GM12878 (cell line): ENCODE results near the gene BRD2. TPM values are rescaled to one million over a fixed set of nuclear protein-coding genes. Genes with fewer than 3 reads are reported as not detected.

Source experiments
- ATAC-seq: fragments of 200-7000 bp; cut with Tn5 transposase; 3 replicates; pipeline ENCODE4 v1.9.1; 2020; ENCODE audit warnings: mild to moderate bottlenecking, moderate library complexity
- BruUV-seq: library from RNA; stranded (reverse); fragments of 400-500 nt; replicated peaks from 2 replicates; lab custom pipeline; 2021; lab: Mats Ljungman, UMichigan
- CTCF ChIA-PET: fragments of 300-600 bp; sonication (Branson Sonifier 250); formaldehyde crosslinking; extraction: SDS; loops from one replicate; lab custom pipeline; 2021; ENCODE audit warnings: inconsistent platforms; lab: Yijun Ruan, JAX
- POLR2A ChIA-PET: fragments of 350-600 bp; formaldehyde crosslinking; extraction: SDS; loops from one replicate; lab custom pipeline; 2021; ENCODE audit warnings: inconsistent platforms; lab: Charles Lee
- RAD21 ChIA-PET: fragments of 300-600 bp; sonication (Branson Sonifier 250); formaldehyde crosslinking; loops from one replicate; lab custom pipeline; 2023; ENCODE audit warnings: antibody characterized with exemption; ENCODE audit not compliant: unreplicated experiment; lab: Charles Lee
- SMC1A ChIA-PET: fragments of 300-600 bp; sonication (Branson Sonifier 250); formaldehyde crosslinking; loops from one replicate; lab custom pipeline; 2023; ENCODE audit not compliant: unreplicated experiment, uncharacterized antibody; lab: Charles Lee
- DNase-seq: peaks from one replicate; pipeline ENCODE4 v3.0.0-alpha.2; 2011; ENCODE audit warnings: low read depth, low spot score
- FAIRE-seq: peaks from 3 replicates; lab custom pipeline; 2011; peaks lifted over from hg19 to GRCh38; lab: Jason Lieb, UNC
- H2AFZ ChIP-seq: 2 replicates; pipeline ENCODE4 v1.6.0; 2011; ENCODE audit warnings: low read depth, low read length, control low read depth; ENCODE audit not compliant: control insufficient read depth
- H3K27ac ChIP-seq: 2 replicates; pipeline ENCODE4 v1.5.1; 2011; ENCODE audit warnings: control low read depth; ENCODE audit not compliant: control insufficient read depth, insufficient read depth
- H3K27me3 ChIP-seq, 2 experiments: replicated peaks in 1 of 2; 2 replicates each; pipeline versions ENCODE4 v1.6.0 to v1.6.1; 2011; ENCODE audit warnings: low read length in 1 of 2; ENCODE audit not compliant: control insufficient read depth in 2 of 2, insufficient read depth in 2 of 2
- H3K36me3 ChIP-seq, 2 experiments: 2 replicates each; pipeline ENCODE4 v1.5.1; 2011; ENCODE audit warnings: low read length in 1 of 2; ENCODE audit not compliant: control insufficient read depth in 2 of 2, insufficient read depth in 2 of 2
- H3K4me1 ChIP-seq: 2 replicates; pipeline ENCODE4 v1.6.1; 2011; ENCODE audit warnings: mild to moderate bottlenecking, low read length, moderate library complexity, mixed read lengths; ENCODE audit not compliant: control insufficient read depth, insufficient read depth
- H3K4me2 ChIP-seq: 2 replicates; pipeline ENCODE4 v1.6.0; 2011; ENCODE audit warnings: control low read depth; ENCODE audit not compliant: control insufficient read depth, insufficient read depth
- H3K4me3 ChIP-seq: fragments of 200-600 bp; sonication (generic); 2 replicates; pipeline ENCODE4 v1.5.1; 2016
- H3K79me2 ChIP-seq: 2 replicates; pipeline ENCODE4 v1.6.0; 2011; ENCODE audit warnings: low read length; ENCODE audit not compliant: control insufficient read depth, insufficient read depth
- H3K9ac ChIP-seq: 2 replicates; pipeline ENCODE4 v1.8.0; 2011; ENCODE audit warnings: low read length, control low read depth, mixed read lengths; ENCODE audit not compliant: control insufficient read depth, insufficient read depth
- H3K9me3 ChIP-seq: replicated peaks from 3 replicates; pipeline ENCODE4 v1.5.1; 2011; ENCODE audit warnings: mild to moderate bottlenecking, low read length; ENCODE audit not compliant: control insufficient read depth, insufficient read depth
- H4K20me1 ChIP-seq: 2 replicates; pipeline ENCODE4 v1.6.0; 2011; ENCODE audit not compliant: control insufficient read depth, insufficient read depth
- BACH1 ChIP-seq: fragments of 450-650 bp; IDR thresholded peaks from 2 replicates; pipeline ENCODE4 v1.6.1; 2017; ENCODE audit warnings: mild to moderate bottlenecking, borderline replicate concordance
- BMI1 ChIP-seq: fragments of 450-650 bp; IDR thresholded peaks from 2 replicates; pipeline ENCODE4 v1.6.1; 2016; ENCODE audit warnings: mild to moderate bottlenecking, moderate library complexity, borderline replicate concordance
- KAT2A ChIP-seq: conservative IDR thresholded peaks from 2 replicates; pipeline ENCODE4 v1.6.1; 2011; ENCODE audit warnings: low read depth, low read length; ENCODE audit not compliant: control insufficient read depth
- POLR2AphosphoS5 ChIP-seq: IDR thresholded peaks from 2 replicates; pipeline ENCODE4 v1.6.1; 2011; ENCODE audit warnings: mild to moderate bottlenecking, low read length, inconsistent platforms
- RELA ChIP-seq: fragments of 450-650 bp; IDR thresholded peaks from 2 replicates; pipeline ENCODE4 v1.8.0; 2014; ENCODE audit warnings: borderline replicate concordance; ENCODE audit not compliant: partially characterized antibody
- WGBS: methylation state at CpG from one replicate; pipeline ENCODE4 v1.1.6; 2016; ENCODE audit warnings: low lambda C conversion rate; ENCODE audit not compliant: insufficient replicate concordance, insufficient coverage; ENCODE audit errors: missing lambda C conversion rate; 5-methylcytosine and 5-hydroxymethylcytosine counted together
- in situ Hi-C: fragments of 300-500 bp; cut with MboI; formaldehyde crosslinking; loops from 9 replicates; pipeline ENCODE4 v1.14.3; 2018; ENCODE audit warnings: mixed read lengths
- intact Hi-C: fragments of 100-400 bp; cut with micrococcal nuclease; formaldehyde crosslinking; loops from one replicate; pipeline ENCODE4 v1.14.2; 2022; ENCODE audit not compliant: unreplicated experiment
- polyA plus RNA-seq, 11 experiments: library from polyadenylated mRNA; depleted of rRNA in 4 of 11; unstranded in 6 of 11; stranded (reverse) in 5 of 11; fragments of >200 nt; fragmentation: Nextera tagmentation in 4 of 11; fragmentation: Illumina TruSeq in 1 of 11; extraction: Ambion mirVana in 4 of 11; extraction: Trizol in 1 of 11; gene quantifications; 1 replicate in 1 of 11; 2 replicates in 10 of 11; pipeline versions ENCODE4 v1.2.1 to v1.2.3, GENCODE V29; 2011 to 2016; ENCODE audit warnings: inconsistent platforms in 2 of 11, missing spikeins in 2 of 11, low read depth in 1 of 11
- total RNA-seq, 4 experiments: library from RNA; depleted of rRNA in 3 of 4; stranded (reverse); fragments of >200 nt in 3 of 4; fragmentation: Illumina TruSeq in 1 of 4; extraction: Trizol in 1 of 4; gene quantifications; 2 replicates each; pipeline versions ENCODE4 v1.2.1 to v1.2.3, GENCODE V29; 2013 to 2021
- TF ChIP-seq, protein P1 (sequence below): IDR thresholded peaks from 2 replicates; pipeline ENCODE4 v1.6.1; 2011; ENCODE audit warnings: borderline replicate concordance, low read depth, mild to moderate bottlenecking, moderate library complexity, low read length; ENCODE audit not compliant: insufficient read depth, poor library complexity, severe bottlenecking

The BRD2 gene
- total and polyA plus RNA-seq, 10 of the 15 experiments (the other 5 are each of a cell fraction or from before 2014, with no cell fraction given): 32.2 to 239 (median 139) TPM

- ATAC-seq (no peak), DNase-seq (no peak), FAIRE-seq (no peak)
- ChIA-PET SMC1A (interaction anchor here (0.8 to 17.2 kb wide), 8 partner anchors 10 to 82 kb away, joined by 3 to 347 read pairs (median 8); partner anchors contain the start of gene HLA-DMA), CTCF (interaction anchor here (1.0 to 13.8 kb wide), 6 partner anchors 10 to 138 kb away, joined by 3 to 162 read pairs (median 10); partner anchors contain the start of genes HLA-DMA and TAP2), POLR2A (interaction anchor here (0.6 to 16.6 kb wide), 8 partner anchors 8 to 451 kb away, joined by 3 to 486 read pairs (median 3); partner anchors contain the start of genes HLA-DMA and HLA-DMB), RAD21 (interaction anchor here (0.7 to 7.8 kb wide), 5 partner anchors 9 to 42 kb away, joined by 3 to 72 read pairs (median 5); partner anchors contain the start of gene HLA-DMA)
- no peak for TF ChIP-seq KAT2A
- peak; percentile 70; the same call in 1 of the 2 replicates for TF ChIP-seq POLR2AphosphoS5
- TF ChIP-seq BACH1: peak; percentile 10; the same call in 1 of the 2 replicates
- TF ChIP-seq, protein P1, sequence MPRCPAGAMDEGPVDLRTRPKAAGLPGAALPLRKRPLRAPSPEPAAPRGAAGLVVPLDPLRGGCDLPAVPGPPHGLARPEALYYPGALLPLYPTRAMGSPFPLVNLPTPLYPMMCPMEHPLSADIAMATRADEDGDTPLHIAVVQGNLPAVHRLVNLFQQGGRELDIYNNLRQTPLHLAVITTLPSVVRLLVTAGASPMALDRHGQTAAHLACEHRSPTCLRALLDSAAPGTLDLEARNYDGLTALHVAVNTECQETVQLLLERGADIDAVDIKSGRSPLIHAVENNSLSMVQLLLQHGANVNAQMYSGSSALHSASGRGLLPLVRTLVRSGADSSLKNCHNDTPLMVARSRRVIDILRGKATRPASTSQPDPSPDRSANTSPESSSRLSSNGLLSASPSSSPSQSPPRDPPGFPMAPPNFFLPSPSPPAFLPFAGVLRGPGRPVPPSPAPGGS: no peak
- TF ChIP-seq RELA: no peak
- no peak for TF ChIP-seq BMI1
- in situ Hi-C loops: no loop called here
- no peak overlapping the region for H3K27ac ChIP-seq
- H3K4me3 ChIP-seq: peak overlapping the region; percentile 93
- BruUV-seq: no TSS peak
- no peak overlapping the region for H2AFZ ChIP-seq
- intact Hi-C loops: no loop called here
- peaks cover 60 to 69% of the 10 kb centered on the region in 2 experiments for H3K36me3 ChIP-seq
- peaks cover 44% of the 10 kb centered on the region for H4K20me1 ChIP-seq
- no peaks in the 10 kb centered on the region for H3K27me3 ChIP-seq
- H3K4me1 ChIP-seq: no peaks in the 10 kb centered on the region; the same call in 1 of the 2 replicates
- peaks cover 75% of the 10 kb centered on the region for H3K79me2 ChIP-seq
- peak overlapping the region; percentile 78 for H3K4me2 ChIP-seq
- H3K9me3 ChIP-seq: no peaks in the 10 kb centered on the region
- H3K9ac ChIP-seq: peak overlapping the region; percentile 9; the same call in 1 of the 2 replicates
- 23% methylated on average over 2 of the region's 2 CpGs for WGBS
These were observed 7.5 kb downstream of the BRD2 start for GRCh38 chr6:32975886-32976285.
